ENCODE results near the gene BBS9. TPM values are rescaled to one million over a fixed set of nuclear protein-coding genes. Genes with fewer than 3 reads are reported as not detected.

BBS9 gene
- total RNA-seq, 2 donors from 2014 or later = 9.3 to 10.9 TPM

GRCh38 chr7:33395340-33395739, 266.0 kb downstream of the BBS9 start:
- Histone ChIP-seq H3K9ac (ENCODE audit: low read depth in 2 of 2, low read length in 2 of 2) (no peak overlapping the region), H3K36me3 (peaks cover 4% of the 10 kb centered on the region), H3K4me1 (no peaks in the 10 kb centered on the region), H3K27me3 (no peaks in the 10 kb centered on the region), H3K27ac (no peak overlapping the region), H3K9me3 (no peaks in the 10 kb centered on the region), H3K4me3 (no peak overlapping the region)
- TF ChIP-seq CTCF (IDR thresholded peaks at IDR 0.05) = no peak
- intact Hi-C loops (cut with DNase I) = no loop called here
- DNase-seq = no peak

- no peaks in the 10 kb centered on the region for H3K27me3 ChIP-seq
- H3K9me3 ChIP-seq = no peaks in the 10 kb centered on the region
- DNase-seq = no peak
- H3K9ac ChIP-seq (ENCODE audit: low read depth in 2 of 2, low read length in 2 of 2) = no peak overlapping the region
- no peak overlapping the region for H3K27ac ChIP-seq
- no peak for TF ChIP-seq CTCF (IDR thresholded peaks at IDR 0.05)
- H3K4me3 ChIP-seq = no peak overlapping the region
- intact Hi-C loops (cut with DNase I) = no loop called here
- H3K36me3 ChIP-seq = peaks cover 4% of the 10 kb centered on the region
- H3K4me1 ChIP-seq = no peaks in the 10 kb centered on the region
Measured at GRCh38 chr7:33399528-33400213, 270.3 kb downstream of the BBS9 start.

- Histone ChIP-seq H3K9ac (ENCODE audit: low read depth in 2 of 2, low read length in 2 of 2) (no peak overlapping the region), H3K9me3 (no peaks in the 10 kb centered on the region)
- no peak for TF ChIP-seq CTCF (IDR thresholded peaks at IDR 0.05)
Measured at GRCh38 chr7:33400214-33400538, 270.8 kb downstream of the BBS9 start.

DNA sequence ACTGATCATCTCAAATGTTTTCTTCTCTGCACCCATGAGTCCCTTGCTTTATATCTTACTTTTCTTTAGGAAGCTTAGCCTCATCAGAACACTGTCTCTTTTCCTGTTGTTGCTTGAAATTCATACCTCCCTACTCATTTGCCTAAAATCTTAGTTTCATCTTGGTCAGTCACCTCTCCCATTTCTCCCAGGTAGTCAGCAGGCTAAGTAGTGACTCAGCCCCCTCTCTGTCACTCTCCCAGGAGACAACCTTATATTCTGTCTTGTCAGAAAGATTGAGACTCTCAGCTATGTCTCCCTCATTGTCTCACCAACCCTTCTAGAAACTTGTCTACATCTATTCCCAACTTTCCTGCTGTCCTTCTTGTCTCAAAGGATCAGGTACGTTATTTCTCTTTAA, 280.9 kb downstream of the BBS9 start:
- no peak for TF ChIP-seq CTCF (IDR thresholded peaks at IDR 0.05)
- Histone ChIP-seq H3K27ac (no peak overlapping the region), H3K4me1 (no peaks in the 10 kb centered on the region), H3K27me3 (no peaks in the 10 kb centered on the region), H3K4me3 (no peak overlapping the region), H3K36me3 (no peaks in the 10 kb centered on the region), H3K9me3 (no peaks in the 10 kb centered on the region), H3K9ac (ENCODE audit: low read depth in 2 of 2, low read length in 2 of 2) (no peak overlapping the region)
- no peak for DNase-seq
- intact Hi-C loops (cut with DNase I) = no loop called here

More at GRCh38 chr7:33400214-33400538, 270.8 kb downstream of the BBS9 start:
- no peak overlapping the region for H3K4me3 ChIP-seq
- DNase-seq = no peak
- no peak overlapping the region for H3K27ac ChIP-seq
- H3K27me3 ChIP-seq = no peaks in the 10 kb centered on the region
- intact Hi-C loops (cut with DNase I) = no loop called here
- H3K36me3 ChIP-seq = peaks cover 2% of the 10 kb centered on the region
- no peaks in the 10 kb centered on the region for H3K4me1 ChIP-seq

- intact Hi-C loops (cut with DNase I) = no loop called here
- Histone ChIP-seq H3K27ac (no peak overlapping the region), H3K36me3 (no peaks in the 10 kb centered on the region), H3K9ac (ENCODE audit: low read depth in 2 of 2, low read length in 2 of 2) (no peak overlapping the region), H3K4me3 (no peak overlapping the region), H3K4me1 (no peaks in the 10 kb centered on the region), H3K27me3 (no peaks in the 10 kb centered on the region), H3K9me3 (no peaks in the 10 kb centered on the region)
- no peak for TF ChIP-seq CTCF (IDR thresholded peaks at IDR 0.05)
- DNase-seq = no peak
Measured at GRCh38 chr7:33411020-33411419, 281.7 kb downstream of the BBS9 start.

All from colonic mucosa (tissue), 4 donors.